HCT116 (cell line): ENCODE data around the gene ADRB1. TPM values are rescaled to one million over a fixed set of nuclear protein-coding genes. Genes with fewer than 3 reads are reported as not detected.

Experiments used
- ATAC-seq: fragments of 200-7000 bp; cut with Tn5 transposase; 2 replicates; pipeline ENCODE4 v1.9.1; 2020; ENCODE audit warnings: mild to moderate bottlenecking, moderate library complexity
- BruUV-seq: library from RNA; stranded (reverse); fragments of 400-500 nt; replicated peaks from 2 replicates; lab custom pipeline; 2021; lab: Mats Ljungman, UMichigan
- CTCF ChIA-PET: fragments of 300-600 bp; sonication (Branson Sonifier 250); formaldehyde crosslinking; loops from one replicate; lab custom pipeline; 2021; ENCODE audit warnings: antibody characterized with exemption; lab: Charles Lee
- POLR2A ChIA-PET: fragments of 300-600, 350-600 bp; sonication (Branson Sonifier 250); formaldehyde crosslinking; loops from one replicate; lab custom pipeline; 2021; ENCODE audit warnings: antibody characterized with exemption; lab: Charles Lee
- RAD21 ChIA-PET, 2 experiments: fragments of 300-600 bp; sonication (Branson Sonifier 250); formaldehyde crosslinking; loops; one replicate each; lab custom pipeline; 2023; ENCODE audit warnings: low total read pairs in 2 of 2; ENCODE audit not compliant: uncharacterized antibody in 2 of 2, unreplicated experiment in 2 of 2, low non-redundant PET in 1 of 2; lab: Charles Lee
- DNase-seq: peaks from one replicate; pipeline ENCODE4 v3.0.0-alpha.2; 2010; ENCODE audit warnings: low read depth, low spot score
- H2AFZ ChIP-seq: fragments of 200-600 bp; shearing (Covaris generic), sonication (generic); 2 replicates; pipeline ENCODE4 v1.6.1; 2017; ENCODE audit warnings: low read depth, mixed run types, mixed read lengths, antibody characterized with exemption, low read length; ENCODE audit not compliant: poor library complexity, severe bottlenecking
- H3K27ac ChIP-seq: 2 replicates; pipeline ENCODE4 v1.5.1; 2012; ENCODE audit warnings: low read depth, low read length
- H3K27me3 ChIP-seq: fragments of 200-600 bp; sonication (generic); 2 replicates; pipeline ENCODE4 v1.6.1; 2016; ENCODE audit warnings: mixed run types, low read length, mixed read lengths; ENCODE audit not compliant: insufficient read depth
- H3K36me3 ChIP-seq, 2 experiments: fragments of 200-500 bp in 1 of 2; fragments of 200-600 bp in 1 of 2; sonication (Bioruptor generic) in 1 of 2; sonication (generic) in 1 of 2; 2 replicates each; pipeline versions ENCODE4 v1.5.1 to v1.6.1; 2014 to 2016; ENCODE audit warnings: low read length in 2 of 2, inconsistent platforms in 1 of 2, mixed read lengths in 1 of 2, mixed run types in 1 of 2; ENCODE audit not compliant: insufficient read depth in 2 of 2, control insufficient read depth in 1 of 2
- H3K4me1 ChIP-seq, 2 experiments: fragments of 200-600 bp in 1 of 2; sonication (generic) in 1 of 2; 2 replicates each; pipeline versions ENCODE4 v1.5.1 to v1.6.1; 2012 to 2017; ENCODE audit warnings: low read length in 2 of 2, inconsistent platforms in 1 of 2, mild to moderate bottlenecking in 1 of 2, mixed read lengths in 1 of 2, mixed run types in 1 of 2, moderate library complexity in 1 of 2; ENCODE audit not compliant: insufficient read depth in 2 of 2, control insufficient read depth in 1 of 2
- H3K4me2 ChIP-seq: fragments of 200-600 bp; sonication (generic); 2 replicates; pipeline ENCODE4 v1.6.1; 2017; ENCODE audit warnings: mixed run types, low read length, mixed read lengths
- H3K4me3 ChIP-seq, 2 experiments: fragments of 200-600 bp in 1 of 2; sonication (generic) in 1 of 2; replicated peaks in 1 of 2; 2 replicates each; pipeline ENCODE4 v1.5.1; 2011 to 2016; ENCODE audit warnings: low read length in 2 of 2, control low read depth in 1 of 2, low read depth in 1 of 2, mild to moderate bottlenecking in 1 of 2, mixed read lengths in 1 of 2, mixed run types in 1 of 2
- H3K79me2 ChIP-seq: fragments of 200-600 bp; sonication (generic); 2 replicates; pipeline ENCODE4 v1.6.1; 2017; ENCODE audit warnings: mild to moderate bottlenecking, mixed run types, low read length, moderate library complexity, mixed read lengths; ENCODE audit not compliant: insufficient read depth
- H3K9ac ChIP-seq: fragments of 200-600 bp; sonication (generic); 2 replicates; pipeline ENCODE4 v1.6.1; 2016; ENCODE audit warnings: low read length, mixed read lengths
- H3K9me2 ChIP-seq: fragments of 200-600 bp; sonication (generic), shearing (Covaris generic); 2 replicates; pipeline ENCODE4 v1.6.1; 2017; ENCODE audit warnings: mixed run types, mild to moderate bottlenecking, moderate library complexity; ENCODE audit not compliant: insufficient read depth
- H3K9me3 ChIP-seq, 2 experiments: fragments of 200-500 bp in 1 of 2; fragments of 200-600 bp in 1 of 2; sonication (Bioruptor generic) in 1 of 2; sonication (generic) in 1 of 2; 2 replicates each; pipeline ENCODE4 v1.6.1; 2014 to 2017; ENCODE audit warnings: low read length in 2 of 2, mixed read lengths in 2 of 2, inconsistent platforms in 1 of 2, low read depth in 1 of 2, mild to moderate bottlenecking in 1 of 2, mixed run types in 1 of 2, moderate library complexity in 1 of 2; ENCODE audit not compliant: control insufficient read depth in 1 of 2, insufficient read depth in 1 of 2
- H4K20me1 ChIP-seq: fragments of 200-600 bp; sonication (generic), shearing (Covaris generic); 2 replicates; pipeline ENCODE4 v1.6.1; 2017; ENCODE audit warnings: mixed run types, mild to moderate bottlenecking, moderate library complexity; ENCODE audit not compliant: insufficient read depth
- CBX3 ChIP-seq: IDR thresholded peaks from 2 replicates; pipeline ENCODE4 v1.6.1; 2012; ENCODE audit warnings: low read depth
- CEBPB ChIP-seq: IDR thresholded peaks from 2 replicates; pipeline ENCODE4 v1.6.1; 2012; ENCODE audit warnings: low read depth
- EZH2 ChIP-seq: fragments of 200-600 bp; sonication (generic); IDR thresholded peaks from 2 replicates; pipeline ENCODE4 v1.6.1; 2017; ENCODE audit warnings: antibody characterized with exemption, mixed run types
- POLR2AphosphoS5 ChIP-seq: IDR thresholded peaks from 2 replicates; pipeline ENCODE4 v1.6.1; 2011; ENCODE audit warnings: mild to moderate bottlenecking, low read depth, low read length, moderate library complexity
- SP1 ChIP-seq: IDR thresholded peaks from 2 replicates; pipeline ENCODE4 v1.6.1; 2012; ENCODE audit warnings: low read depth
- TCF7L2 ChIP-seq: IDR thresholded peaks from 2 replicates; pipeline ENCODE4 v1.7.0; 2011; ENCODE audit warnings: borderline replicate concordance, inconsistent platforms; ENCODE audit not compliant: insufficient read depth, insufficient read length; ENCODE audit errors: extremely low read depth
- YY1 ChIP-seq: IDR thresholded peaks from 2 replicates; pipeline ENCODE4 v1.6.1; 2011; ENCODE audit warnings: low read length, low read depth, moderate library complexity, mild to moderate bottlenecking; ENCODE audit not compliant: insufficient replicate concordance; ENCODE audit errors: extremely low read depth
- intact Hi-C: fragments of 100-400 bp; cut with micrococcal nuclease; formaldehyde crosslinking; loops from 2 replicates; pipeline ENCODE4 v1.10.0; 2022
- total RNA-seq: library from RNA; stranded (reverse); gene quantifications from one replicate; pipeline ENCODE4 v1.2.1, GENCODE V29; 2021; ENCODE audit not compliant: unreplicated experiment
- TF ChIP-seq, protein P1 (sequence below): IDR thresholded peaks from 2 replicates; pipeline ENCODE4 v1.6.1; 2012
- TF ChIP-seq, protein P2 (sequence below), 3 experiments: fragments of 200-600 bp in 1 of 3; sonication (generic) in 1 of 3; IDR thresholded peaks in 2 of 3; conservative IDR thresholded peaks in 1 of 3; 2 replicates each; pipeline ENCODE4 v1.5.1; 2012 to 2017; ENCODE audit warnings: low read depth in 2 of 3, low read length in 2 of 3, antibody characterized with exemption in 1 of 3, borderline replicate concordance in 1 of 3, control low read depth in 1 of 3, mild to moderate bottlenecking in 1 of 3, mixed read lengths in 1 of 3, mixed run types in 1 of 3, moderate library complexity in 1 of 3; ENCODE audit not compliant: insufficient read depth in 1 of 3

ADRB1 gene
- total RNA-seq, 1 experiment from 2014 or later, result 0.89 TPM

DNA sequence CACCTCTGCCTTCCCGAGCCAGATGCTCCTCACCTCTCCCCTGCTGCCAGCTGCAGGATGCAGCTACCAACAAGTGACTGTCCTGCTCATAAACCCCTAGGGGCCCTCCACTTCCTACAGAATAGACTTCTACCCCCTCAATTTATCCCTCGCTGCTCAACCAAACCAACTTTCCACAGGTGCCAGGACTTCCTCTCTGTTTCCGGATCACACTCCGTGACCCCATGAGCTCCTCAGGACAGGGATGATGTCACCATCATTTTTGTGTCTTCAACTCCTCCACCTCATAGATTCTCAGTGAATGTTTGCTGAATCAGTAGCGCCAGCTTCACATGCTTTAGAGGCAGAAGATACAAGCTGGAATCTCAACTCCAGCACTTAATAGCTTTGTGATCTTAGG lies 25.8 kb upstream of the ADRB1 start:
- ChIA-PET CTCF (interaction anchor here (2.1 kb wide), 1 partner anchor 34 kb away, joined by 5 read pairs; no protein-coding TSS in a partner anchor), RAD21 (interaction anchor here in 1 of 2 experiments (0.6 kb wide), 1 partner anchor 51 kb away, joined by 3 read pairs; no protein-coding TSS in a partner anchor), POLR2A (no interaction called here)
- Histone ChIP-seq H3K9ac (no peak overlapping the region), H3K4me2 (no peak overlapping the region), H3K27ac (no peak overlapping the region), H3K79me2 (no peaks in the 10 kb centered on the region), H3K27me3 (no peaks in the 10 kb centered on the region), H2AFZ (no peak overlapping the region), H4K20me1 (no peaks in the 10 kb centered on the region), H3K4me1 (no peaks in the 10 kb centered on the region), H3K9me3 (no peaks in the 10 kb centered on the region), H3K36me3 (no peaks in the 10 kb centered on the region), H3K4me3 (no peak overlapping the region), H3K9me2 (no peaks in the 10 kb centered on the region)
- ATAC-seq (no peak), DNase-seq (no peak)
- BruUV-seq, result no TSS peak
- intact Hi-C loops, result no loop called here
- no peak for TF ChIP-seq POLR2AphosphoS5
- TF ChIP-seq, protein P1, sequence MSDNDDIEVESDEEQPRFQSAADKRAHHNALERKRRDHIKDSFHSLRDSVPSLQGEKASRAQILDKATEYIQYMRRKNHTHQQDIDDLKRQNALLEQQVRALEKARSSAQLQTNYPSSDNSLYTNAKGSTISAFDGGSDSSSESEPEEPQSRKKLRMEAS, result no peak
- TF ChIP-seq YY1, result no peak
- no peak for TF ChIP-seq EZH2

DNA sequence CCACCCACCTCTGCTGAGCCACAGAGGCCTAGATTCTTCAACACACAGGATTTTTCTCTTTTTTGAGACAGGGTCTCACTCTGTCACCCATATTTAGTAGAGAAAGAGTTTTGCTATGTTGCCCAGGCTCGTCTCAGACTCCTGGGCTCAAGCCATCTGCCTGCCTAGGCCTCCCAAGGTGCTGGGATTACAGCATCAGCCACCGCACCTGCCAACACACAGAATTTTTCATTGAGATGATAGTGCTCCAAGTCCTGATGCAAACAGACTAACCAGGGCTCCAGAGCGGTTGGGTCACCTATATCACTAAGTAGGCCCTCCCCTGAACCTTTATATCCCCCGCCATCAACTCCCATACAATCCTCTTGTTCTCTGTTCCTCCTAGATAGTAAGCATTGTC lies 24.4 kb upstream of the ADRB1 start:
- RAD21 ChIA-PET, result no interaction called here

More for the DNA sequence above, 24.4 kb upstream of the ADRB1 start:
- Histone ChIP-seq H3K4me2 (no peak overlapping the region), H3K4me3 (no peak overlapping the region), H3K9me3 (no peaks in the 10 kb centered on the region), H3K36me3 (no peaks in the 10 kb centered on the region), H3K4me1 (no peaks in the 10 kb centered on the region), H3K27ac (no peak overlapping the region), H3K9ac (no peak overlapping the region), H3K9me2 (no peaks in the 10 kb centered on the region), H4K20me1 (no peaks in the 10 kb centered on the region), H3K79me2 (no peaks in the 10 kb centered on the region), H2AFZ (no peak overlapping the region), H3K27me3 (no peaks in the 10 kb centered on the region)
- TF ChIP-seq CEBPB, result no peak
- no peak for TF ChIP-seq EZH2
- no peak for TF ChIP-seq TCF7L2
- TF ChIP-seq POLR2AphosphoS5, result no peak
- TF ChIP-seq, protein P2, sequence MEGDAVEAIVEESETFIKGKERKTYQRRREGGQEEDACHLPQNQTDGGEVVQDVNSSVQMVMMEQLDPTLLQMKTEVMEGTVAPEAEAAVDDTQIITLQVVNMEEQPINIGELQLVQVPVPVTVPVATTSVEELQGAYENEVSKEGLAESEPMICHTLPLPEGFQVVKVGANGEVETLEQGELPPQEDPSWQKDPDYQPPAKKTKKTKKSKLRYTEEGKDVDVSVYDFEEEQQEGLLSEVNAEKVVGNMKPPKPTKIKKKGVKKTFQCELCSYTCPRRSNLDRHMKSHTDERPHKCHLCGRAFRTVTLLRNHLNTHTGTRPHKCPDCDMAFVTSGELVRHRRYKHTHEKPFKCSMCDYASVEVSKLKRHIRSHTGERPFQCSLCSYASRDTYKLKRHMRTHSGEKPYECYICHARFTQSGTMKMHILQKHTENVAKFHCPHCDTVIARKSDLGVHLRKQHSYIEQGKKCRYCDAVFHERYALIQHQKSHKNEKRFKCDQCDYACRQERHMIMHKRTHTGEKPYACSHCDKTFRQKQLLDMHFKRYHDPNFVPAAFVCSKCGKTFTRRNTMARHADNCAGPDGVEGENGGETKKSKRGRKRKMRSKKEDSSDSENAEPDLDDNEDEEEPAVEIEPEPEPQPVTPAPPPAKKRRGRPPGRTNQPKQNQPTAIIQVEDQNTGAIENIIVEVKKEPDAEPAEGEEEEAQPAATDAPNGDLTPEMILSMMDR (IDR thresholded peaks at IDR 0.05 in 2 of 3, conservative IDR thresholded peaks at IDR 0.05 in 1 of 3; ENCODE audit: borderline replicate concordance in 1 of 3, insufficient read depth in 1 of 3, low read depth in 2 of 3, low read length in 2 of 3), result no peak
- TF ChIP-seq CBX3, result no peak
- TF ChIP-seq, protein P1, result no peak
- no peak for TF ChIP-seq SP1
- ChIA-PET POLR2A (no interaction called here), CTCF (no interaction called here)
- ATAC-seq (no peak), DNase-seq (no peak)
- intact Hi-C loops, result no loop called here
- no TSS peak for BruUV-seq
